ENCODE measurements around the gene FBXL17.

Gene FBXL17

GRCh38 chr5:107894361-107894760, 487.5 kb downstream of the FBXL17 start:
- H3K4me3 ChIP-seq (replicated peaks in 1 of 2; ENCODE audit: low read depth in 2 of 2, low read length in 2 of 2): no peak overlapping the region
- DNase-seq (ENCODE audit: low read depth in 2 of 2): peak; percentile 29 to 58

GRCh38 chr5:107893642-107894041, 488.3 kb downstream of the FBXL17 start:
- TF ChIP-seq CTCF (IDR thresholded peaks at IDR 0.05; ENCODE audit: low read depth, low read length): no peak
- H3K4me3 ChIP-seq (replicated peaks in 1 of 2; ENCODE audit: low read depth in 2 of 2, low read length in 2 of 2): no peak overlapping the region
- peak; percentile 73 to 79 for DNase-seq (ENCODE audit: low read depth in 2 of 2)

More at GRCh38 chr5:107894361-107894760, 487.5 kb downstream of the FBXL17 start:
- no peak for TF ChIP-seq CTCF (IDR thresholded peaks at IDR 0.05; ENCODE audit: low read depth, low read length)

GRCh38 chr5:107889387-107889786, 492.5 kb downstream of the FBXL17 start:
- TF ChIP-seq CTCF (IDR thresholded peaks at IDR 0.05; ENCODE audit: low read depth, low read length): no peak
- peak in 1 of 2 donors; percentile 10 for DNase-seq (ENCODE audit: low read depth in 2 of 2)
- H3K4me3 ChIP-seq (replicated peaks in 1 of 2; ENCODE audit: low read depth in 2 of 2, low read length in 2 of 2): no peak overlapping the region

GRCh38 chr5:107888541-107888940, 493.4 kb downstream of the FBXL17 start:
- DNase-seq (ENCODE audit: low read depth in 2 of 2): no peak
- no peak for TF ChIP-seq CTCF (IDR thresholded peaks at IDR 0.05; ENCODE audit: low read depth, low read length)
- no peak overlapping the region for H3K4me3 ChIP-seq (replicated peaks in 1 of 2; ENCODE audit: low read depth in 2 of 2, low read length in 2 of 2)

GRCh38 chr5:107887166-107887943, 494.5 kb downstream of the FBXL17 start:
- H3K4me3 ChIP-seq (replicated peaks in 1 of 2; ENCODE audit: low read depth in 2 of 2, low read length in 2 of 2): no peak overlapping the region
- no peak for DNase-seq (ENCODE audit: low read depth in 2 of 2)
- no peak for TF ChIP-seq CTCF (IDR thresholded peaks at IDR 0.05; ENCODE audit: low read depth, low read length)

GRCh38 chr5:107885601-107886000, 496.3 kb downstream of the FBXL17 start:
- H3K4me3 ChIP-seq (replicated peaks in 1 of 2; ENCODE audit: low read depth in 2 of 2, low read length in 2 of 2): no peak overlapping the region
- no peak for TF ChIP-seq CTCF (IDR thresholded peaks at IDR 0.05; ENCODE audit: low read depth, low read length)
- no peak for DNase-seq (ENCODE audit: low read depth in 2 of 2)

Measured in cardiac fibroblast (primary cell).